Neural crest cell (in vitro differentiated cells): Measurements from ENCODE around the gene SSUH2. TPM values are rescaled to one million over a fixed set of nuclear protein-coding genes. Genes with fewer than 3 reads are reported as not detected.

Source experiments
- DNase-seq: peaks from one replicate; pipeline ENCODE4 v3.0.0; 2021; ENCODE audit warnings: low read depth, mixed read lengths, low spot score
- H3K27ac Mint-ChIP-seq: one replicate; pipeline ENCODE4 v1.8.0; 2021; ENCODE audit warnings: mild to moderate bottlenecking, mixed read lengths; ENCODE audit not compliant: unreplicated experiment
- H3K27me3 Mint-ChIP-seq: 2 replicates; pipeline ENCODE4 v1.8.0; 2021; ENCODE audit warnings: low read depth, mild to moderate bottlenecking, mixed read lengths
- H3K36me3 Mint-ChIP-seq: 2 replicates; pipeline ENCODE4 v1.8.0; 2021; ENCODE audit warnings: low read depth, mild to moderate bottlenecking, mixed read lengths
- H3K4me1 Mint-ChIP-seq: 2 replicates; pipeline ENCODE4 v1.8.0; 2021; ENCODE audit warnings: mixed read lengths
- H3K4me3 Mint-ChIP-seq: one replicate; pipeline ENCODE4 v1.8.0; 2021; ENCODE audit warnings: mild to moderate bottlenecking, mixed read lengths
- H3K9me3 Mint-ChIP-seq: 2 replicates; pipeline ENCODE4 v1.8.0; 2021; ENCODE audit warnings: mixed read lengths
- CTCF ChIP-seq: fragments of 200-600 bp; sonication (generic); conservative IDR thresholded peaks from 2 replicates; pipeline ENCODE4 v1.5.0; 2021; ENCODE audit warnings: antibody characterized with exemption, mild to moderate bottlenecking
- total RNA-seq: library from RNA; stranded (reverse); gene quantifications from 2 replicates; pipeline ENCODE4 v1.2.1, GENCODE V29; 2021

SSUH2 gene
- total RNA-seq, 1 donor from 2014 or later: 14.1 TPM

GRCh38 chr3:8629151-8630021 is 15.2 kb downstream of the SSUH2 start:
- Mint-ChIP-seq H3K9me3 (no peaks in the 10 kb centered on the region), H3K36me3 (no peaks in the 10 kb centered on the region), H3K27me3 (no peaks in the 10 kb centered on the region), H3K4me1 (peaks cover 29% of the 10 kb centered on the region), H3K27ac (peak overlapping the region; percentile 31), H3K4me3 (no peak overlapping the region)
- TF ChIP-seq CTCF: no peak
- no peak for DNase-seq

GRCh38 chr3:8627949-8628348 is 16.6 kb downstream of the SSUH2 start:
- Mint-ChIP-seq H3K9me3 (no peaks in the 10 kb centered on the region), H3K27me3 (no peaks in the 10 kb centered on the region), H3K27ac (peak overlapping the region; percentile 83), H3K4me3 (no peak overlapping the region), H3K36me3 (no peaks in the 10 kb centered on the region), H3K4me1 (peaks cover 37% of the 10 kb centered on the region)
- no peak for TF ChIP-seq CTCF
- no peak for DNase-seq

GRCh38 chr3:8627201-8627940 is 17.2 kb downstream of the SSUH2 start:
- no peak for DNase-seq
- Mint-ChIP-seq H3K4me3 (no peak overlapping the region), H3K27me3 (no peaks in the 10 kb centered on the region), H3K36me3 (peaks cover 2% of the 10 kb centered on the region), H3K9me3 (no peaks in the 10 kb centered on the region), H3K27ac (peak overlapping the region; percentile 83), H3K4me1 (peaks cover 37% of the 10 kb centered on the region)
- no peak for TF ChIP-seq CTCF

GRCh38 chr3:8625991-8626390 is 18.6 kb downstream of the SSUH2 start:
- no peak overlapping the region for H3K27ac Mint-ChIP-seq
- no peak overlapping the region for H3K4me3 Mint-ChIP-seq
- peaks cover 26% of the 10 kb centered on the region for H3K4me1 Mint-ChIP-seq
- no peaks in the 10 kb centered on the region for H3K9me3 Mint-ChIP-seq
- TF ChIP-seq CTCF: no peak
- H3K27me3 Mint-ChIP-seq: no peaks in the 10 kb centered on the region
- peaks cover 2% of the 10 kb centered on the region for H3K36me3 Mint-ChIP-seq
- DNase-seq: no peak

- no peak for TF ChIP-seq CTCF
- Mint-ChIP-seq H3K27ac (peak overlapping the region; percentile 27), H3K36me3 (peaks cover 11% of the 10 kb centered on the region), H3K27me3 (no peaks in the 10 kb centered on the region), H3K9me3 (peaks cover 2% of the 10 kb centered on the region), H3K4me3 (no peak overlapping the region), H3K4me1 (peaks cover 25% of the 10 kb centered on the region)
- DNase-seq: no peak
Measured at GRCh38 chr3:8624612-8625011, 20.0 kb downstream of the SSUH2 start.
